ENCODE results near the gene NANOS1. TPM values are rescaled to one million over a fixed set of nuclear protein-coding genes. Genes with fewer than 3 reads are reported as not detected.

Gene NANOS1
- polyA plus RNA-seq, 2 of the 4 experiments (the other 2 are of a cell fraction) = 1.4 to 2.9 TPM

DNA sequence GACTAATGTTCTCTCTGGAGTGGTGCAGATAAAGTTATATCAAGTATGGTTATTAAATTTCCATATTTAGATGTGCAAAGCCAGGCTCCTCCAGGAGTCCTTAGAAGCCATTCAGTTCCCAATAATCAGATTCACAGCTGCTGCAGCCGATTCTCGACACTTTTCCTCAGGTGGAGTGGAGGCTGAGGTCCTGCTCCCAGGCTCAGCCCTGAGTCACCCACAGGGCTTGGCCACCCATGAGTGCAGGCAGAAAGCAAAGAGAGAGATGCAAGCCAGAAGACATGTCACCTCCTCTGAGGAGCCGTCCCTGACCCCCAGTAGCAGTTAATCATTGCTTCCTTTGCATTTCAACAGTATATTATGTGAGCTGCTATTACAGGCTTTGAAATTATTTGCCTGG lies 36.3 kb upstream of the NANOS1 start:
- ChIA-PET POLR2A (no interaction called here), CTCF (no interaction called here)
- Histone ChIP-seq H3K4me1 (no peaks in the 10 kb centered on the region), H3K4me2 (no peak overlapping the region), H3K4me3 (no peak overlapping the region), H3K9me3 (peaks cover 5% of the 10 kb centered on the region; the same call in 2 of the 3 replicates), H3K27ac (no peak overlapping the region)
- WGBS (ENCODE audit: missing lambda C conversion rate) = 73% methylated on average over 3 of the region's 3 CpGs
- TF ChIP-seq NPAS2 (CRISPR knock-in tag; IDR thresholded peaks at IDR 0.05; ENCODE audit: borderline replicate concordance) (no peak), HOXB5 (CRISPR knock-in tag; IDR thresholded peaks at IDR 0.05) (no peak), FOSB (CRISPR knock-in tag; IDR thresholded peaks at IDR 0.05) (no peak), EP300 (IDR thresholded peaks at IDR 0.05) (no peak), KDM5A (IDR thresholded peaks at IDR 0.05) (no peak), HEYL (CRISPR knock-in tag; IDR thresholded peaks at IDR 0.05) (no peak), HOXB13 (CRISPR knock-in tag; IDR thresholded peaks at IDR 0.05; ENCODE audit: low read depth) (no peak), SREBF2 (IDR thresholded peaks at IDR 0.05) (no peak), HMGXB4 (CRISPR knock-in tag; IDR thresholded peaks at IDR 0.05; ENCODE audit: borderline replicate concordance) (no peak), EHMT2 (IDR thresholded peaks at IDR 0.05; ENCODE audit: low read depth) (no peak), ZFP36 (IDR thresholded peaks at IDR 0.05; ENCODE audit: borderline replicate concordance, partially characterized antibody) (no peak)
- TF ChIP-seq, protein P1, sequence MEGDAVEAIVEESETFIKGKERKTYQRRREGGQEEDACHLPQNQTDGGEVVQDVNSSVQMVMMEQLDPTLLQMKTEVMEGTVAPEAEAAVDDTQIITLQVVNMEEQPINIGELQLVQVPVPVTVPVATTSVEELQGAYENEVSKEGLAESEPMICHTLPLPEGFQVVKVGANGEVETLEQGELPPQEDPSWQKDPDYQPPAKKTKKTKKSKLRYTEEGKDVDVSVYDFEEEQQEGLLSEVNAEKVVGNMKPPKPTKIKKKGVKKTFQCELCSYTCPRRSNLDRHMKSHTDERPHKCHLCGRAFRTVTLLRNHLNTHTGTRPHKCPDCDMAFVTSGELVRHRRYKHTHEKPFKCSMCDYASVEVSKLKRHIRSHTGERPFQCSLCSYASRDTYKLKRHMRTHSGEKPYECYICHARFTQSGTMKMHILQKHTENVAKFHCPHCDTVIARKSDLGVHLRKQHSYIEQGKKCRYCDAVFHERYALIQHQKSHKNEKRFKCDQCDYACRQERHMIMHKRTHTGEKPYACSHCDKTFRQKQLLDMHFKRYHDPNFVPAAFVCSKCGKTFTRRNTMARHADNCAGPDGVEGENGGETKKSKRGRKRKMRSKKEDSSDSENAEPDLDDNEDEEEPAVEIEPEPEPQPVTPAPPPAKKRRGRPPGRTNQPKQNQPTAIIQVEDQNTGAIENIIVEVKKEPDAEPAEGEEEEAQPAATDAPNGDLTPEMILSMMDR (IDR thresholded peaks at IDR 0.05) = no peak
- ATAC-seq (no peak), FAIRE-seq (no peak), DNase-seq (ENCODE audit: low read depth in 1 of 2, low spot score in 1 of 2) (no peak)

GRCh38 chr10:118994321-118994720 lies 35.2 kb upstream of the NANOS1 start:
- WGBS (ENCODE audit: missing lambda C conversion rate) = 47% methylated on average over 2 of the region's 2 CpGs
- no peak for DNase-seq (ENCODE audit: low read depth in 1 of 2, low spot score in 1 of 2)
- FAIRE-seq = no peak
- ChIA-PET POLR2A (no interaction called here), CTCF (interaction anchor here (1.3 to 2.6 kb wide), 2 partner anchors 9 to 10 kb away, joined by 4 to 6 read pairs; no protein-coding TSS in a partner anchor)
- no peak for TF ChIP-seq CBX8 (IDR thresholded peaks at IDR 0.05)
- TF ChIP-seq HMGXB4 (CRISPR knock-in tag; IDR thresholded peaks at IDR 0.05; ENCODE audit: borderline replicate concordance) = no peak
- no peak for TF ChIP-seq NFE2L2 (conservative IDR thresholded peaks at IDR 0.05; ENCODE audit: low read length)
- no peak for TF ChIP-seq TP53 (CRISPR knock-in tag; IDR thresholded peaks at IDR 0.05)
- no peak for TF ChIP-seq PHF8 (IDR thresholded peaks at IDR 0.05; ENCODE audit: borderline replicate concordance, low read depth)
- no peak for TF ChIP-seq POLR2AphosphoS2 (conservative IDR thresholded peaks at IDR 0.05; ENCODE audit: low read length)
- no peak for TF ChIP-seq NPAS2 (CRISPR knock-in tag; IDR thresholded peaks at IDR 0.05; ENCODE audit: borderline replicate concordance)
- no peak for TF ChIP-seq ZSCAN20 (CRISPR knock-in tag; IDR thresholded peaks at IDR 0.05)
- TF ChIP-seq EP300 (IDR thresholded peaks at IDR 0.05) = no peak
- TF ChIP-seq FOSL2 (IDR thresholded peaks at IDR 0.05) = no peak
- TF ChIP-seq FOSL2 (CRISPR knock-in tag; IDR thresholded peaks at IDR 0.05) = no peak
- TF ChIP-seq HOXB5 (CRISPR knock-in tag; IDR thresholded peaks at IDR 0.05) = no peak
- no peak for TF ChIP-seq MYC (IDR thresholded peaks at IDR 0.05; ENCODE audit: borderline replicate concordance, low read length)
- TF ChIP-seq JUNB (IDR thresholded peaks at IDR 0.05) = no peak
- TF ChIP-seq, protein P2, sequence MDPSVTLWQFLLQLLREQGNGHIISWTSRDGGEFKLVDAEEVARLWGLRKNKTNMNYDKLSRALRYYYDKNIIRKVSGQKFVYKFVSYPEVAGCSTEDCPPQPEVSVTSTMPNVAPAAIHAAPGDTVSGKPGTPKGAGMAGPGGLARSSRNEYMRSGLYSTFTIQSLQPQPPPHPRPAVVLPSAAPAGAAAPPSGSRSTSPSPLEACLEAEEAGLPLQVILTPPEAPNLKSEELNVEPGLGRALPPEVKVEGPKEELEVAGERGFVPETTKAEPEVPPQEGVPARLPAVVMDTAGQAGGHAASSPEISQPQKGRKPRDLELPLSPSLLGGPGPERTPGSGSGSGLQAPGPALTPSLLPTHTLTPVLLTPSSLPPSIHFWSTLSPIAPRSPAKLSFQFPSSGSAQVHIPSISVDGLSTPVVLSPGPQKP (IDR thresholded peaks at IDR 0.05; ENCODE audit: low read depth, low read length) = no peak
- no peak for TF ChIP-seq RNF2 (IDR thresholded peaks at IDR 0.05; ENCODE audit: borderline replicate concordance, low read depth)
- no peak for TF ChIP-seq FOXS1 (CRISPR knock-in tag; IDR thresholded peaks at IDR 0.05)
- Histone ChIP-seq H3K27ac (no peak overlapping the region), H3K4me1 (no peaks in the 10 kb centered on the region), H3K4me3 (no peak overlapping the region), H3K9me3 (peaks cover 13% of the 10 kb centered on the region), H3K4me2 (no peak overlapping the region)
- ATAC-seq = no peak

Data from A549 (cell line).